OCI-LY1 (cell line): ENCODE data around the gene AKR1C2.

Experiments
- CTCF ChIP-seq: fragments of 200-600 bp; sonication (generic), shearing (Covaris generic); IDR thresholded peaks from 2 replicates; pipeline ENCODE4 v1.5.1; 2017; ENCODE audit warnings: mild to moderate bottlenecking, antibody characterized with exemption, low read length, moderate library complexity, mixed read lengths
- EZH2 ChIP-seq: fragments of 200-600 bp; sonication (generic), shearing (Covaris generic); IDR thresholded peaks from 2 replicates; pipeline ENCODE4 v1.8.0; 2017; ENCODE audit warnings: borderline replicate concordance, mixed run types, mild to moderate bottlenecking, antibody characterized with exemption, low read length, moderate library complexity, mixed read lengths

- TF ChIP-seq CTCF (no peak), EZH2 (no peak)
Observed at GRCh38 chr10:4983615-4984216, 19.9 kb downstream of the AKR1C2 start.
